Kasumi-1 (cell line): ENCODE measurements around the gene RNF166.

Experiments used
- DNase-seq, 2 experiments: peaks; one replicate each; lab custom pipeline; 2025; lab: John Stamatoyannopoulos, UW

RNF166 gene, protein sequence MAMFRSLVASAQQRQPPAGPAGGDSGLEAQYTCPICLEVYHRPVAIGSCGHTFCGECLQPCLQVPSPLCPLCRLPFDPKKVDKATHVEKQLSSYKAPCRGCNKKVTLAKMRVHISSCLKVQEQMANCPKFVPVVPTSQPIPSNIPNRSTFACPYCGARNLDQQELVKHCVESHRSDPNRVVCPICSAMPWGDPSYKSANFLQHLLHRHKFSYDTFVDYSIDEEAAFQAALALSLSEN

DNA sequence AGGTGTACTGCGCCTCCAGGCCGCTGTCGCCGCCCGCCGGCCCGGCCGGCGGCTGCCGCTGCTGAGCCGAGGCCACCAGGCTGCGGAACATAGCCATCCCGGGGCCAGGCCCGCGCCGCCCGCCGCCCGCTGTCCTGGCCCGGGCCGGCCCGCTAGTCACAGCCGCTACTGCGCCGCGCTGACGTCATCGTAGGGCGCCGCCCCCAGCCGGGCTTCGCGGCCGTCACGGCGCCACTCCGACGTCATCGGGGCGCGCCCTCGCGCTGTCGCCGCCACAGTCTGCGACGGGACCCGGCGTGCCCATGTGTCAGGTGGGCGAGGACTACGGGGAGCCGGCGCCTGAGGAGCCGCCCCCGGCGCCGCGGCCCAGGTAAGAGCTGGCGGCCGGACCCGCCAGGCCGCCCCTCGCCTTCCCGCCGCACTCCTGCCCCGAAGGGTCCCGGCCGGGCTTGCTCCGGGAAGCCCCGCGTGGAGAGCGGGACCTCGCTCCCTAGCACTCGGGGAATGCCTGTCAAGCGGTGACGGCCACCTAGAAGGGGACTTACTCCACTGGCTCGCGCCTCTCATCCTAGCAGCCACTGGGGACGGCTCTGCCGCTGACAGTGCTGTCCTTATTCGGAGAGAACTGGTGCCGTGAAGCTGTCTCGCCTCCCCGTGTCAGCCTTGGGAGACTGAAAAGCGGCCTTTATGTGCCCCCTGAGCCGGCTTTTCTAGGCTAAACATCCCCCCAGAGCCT is at the start of gene RNF166, which contains the start of gene CTU2:
TSS of gene RNF166 (minus strand) at position 180 of the 736 bp plus-strand sequence. CDS start at position 97, 83 bp downstream.
TSS of gene CTU2 (plus strand) at position 275 of the 736 bp plus-strand sequence. CDS start at position 303, 28 bp downstream.
- peak; percentile 56 to 79 for DNase-seq

DNA sequence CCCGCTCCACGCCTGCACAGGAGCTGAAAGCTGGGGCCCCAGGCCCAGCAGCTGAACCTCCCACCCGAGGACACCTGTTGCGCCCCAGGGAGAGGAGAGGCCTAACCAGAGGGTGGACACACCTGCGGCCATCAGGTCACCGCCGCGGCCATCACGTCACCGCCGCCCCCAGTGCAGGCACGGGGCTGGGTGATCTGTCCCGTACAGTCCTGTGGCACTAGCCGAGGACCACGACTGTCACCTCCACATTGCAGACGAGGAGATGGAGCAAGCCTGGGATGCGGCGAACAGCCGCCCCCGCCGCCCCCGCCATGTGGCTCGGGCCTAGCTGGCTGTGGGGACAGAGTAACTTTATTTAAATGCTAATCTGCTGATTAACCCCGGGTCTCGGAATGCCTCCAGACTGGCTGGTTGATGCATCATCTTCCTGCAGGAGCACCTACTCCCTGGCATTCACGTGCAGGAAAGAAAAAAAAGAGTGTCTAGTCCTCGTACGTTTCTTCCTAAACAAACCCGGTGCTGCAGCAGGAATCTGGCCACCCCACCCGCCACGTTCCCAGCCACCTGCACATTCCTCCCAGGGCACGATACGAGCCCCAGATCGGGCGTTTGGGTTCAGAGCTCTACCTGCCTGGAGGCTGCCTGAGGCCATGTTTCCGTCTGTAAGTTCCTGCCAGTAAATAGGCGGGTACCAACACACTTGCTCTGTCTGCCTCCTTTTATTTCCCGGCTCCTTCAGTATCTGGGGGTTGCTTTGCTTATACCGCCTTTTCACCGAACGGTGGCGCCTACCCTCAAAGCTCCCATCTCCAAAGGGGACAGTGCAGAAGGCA is 48.9 kb upstream of the RNF166 start:
- DNase-seq, result no peak

DNA sequence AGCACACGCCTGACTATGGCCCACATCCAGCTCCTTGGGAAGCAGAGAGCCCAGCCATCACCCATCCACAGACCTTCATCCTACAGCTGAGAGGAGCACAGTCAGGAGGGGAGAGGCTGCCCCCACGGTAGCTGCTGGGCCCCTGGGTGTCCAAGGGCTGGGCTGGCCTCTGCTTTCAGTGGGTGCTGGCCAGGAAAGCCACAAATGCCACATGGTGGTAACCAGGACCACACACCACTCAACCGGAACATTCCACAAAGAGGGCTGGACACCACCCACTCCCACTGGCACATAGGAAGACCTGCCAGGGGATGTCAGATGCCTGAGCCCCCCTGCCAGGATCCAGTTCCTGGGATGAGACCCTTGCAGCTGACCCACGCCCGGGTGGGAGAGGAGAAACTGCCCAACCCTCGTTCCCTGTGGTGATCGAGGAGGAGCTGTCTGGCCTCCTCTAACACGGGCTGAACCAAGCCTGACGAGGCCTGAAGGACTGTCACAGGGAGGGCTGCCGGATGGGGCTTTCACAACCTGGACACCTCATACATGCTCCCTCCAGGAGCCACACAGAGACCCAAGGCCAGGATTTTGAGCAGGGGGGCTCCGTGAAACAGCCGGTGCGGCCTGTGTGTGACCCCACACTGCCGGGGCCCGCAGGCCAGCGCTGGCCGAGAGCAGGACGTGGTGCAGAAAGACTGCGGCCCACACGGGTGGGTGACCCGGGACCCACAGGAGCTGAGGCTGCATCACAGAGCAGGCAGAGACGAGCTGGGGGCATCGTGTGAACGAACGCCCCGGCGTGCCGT is 48.1 kb upstream of the RNF166 start:
- DNase-seq, result no peak

DNA sequence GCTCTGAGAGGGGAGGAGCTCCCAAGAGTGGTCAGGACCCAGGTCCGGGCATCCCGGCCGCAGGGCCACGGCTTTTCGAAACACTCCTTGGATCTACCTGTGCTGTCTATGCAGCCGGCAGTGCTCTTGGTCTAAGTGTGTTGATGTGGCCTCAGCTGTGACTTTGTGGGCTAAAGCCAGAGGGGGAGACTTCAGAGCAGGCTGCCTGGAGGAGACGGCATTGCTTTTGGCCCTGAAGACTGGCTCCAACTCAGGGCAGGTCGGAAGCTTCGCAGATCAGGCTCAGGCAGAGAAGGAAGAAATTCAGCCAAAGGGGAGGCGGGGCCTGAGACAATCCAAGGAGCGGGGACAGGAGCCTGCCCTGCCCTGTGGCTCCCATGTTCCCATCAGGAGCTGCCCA is 47.4 kb upstream of the RNF166 start:
- DNase-seq, result no peak

DNA sequence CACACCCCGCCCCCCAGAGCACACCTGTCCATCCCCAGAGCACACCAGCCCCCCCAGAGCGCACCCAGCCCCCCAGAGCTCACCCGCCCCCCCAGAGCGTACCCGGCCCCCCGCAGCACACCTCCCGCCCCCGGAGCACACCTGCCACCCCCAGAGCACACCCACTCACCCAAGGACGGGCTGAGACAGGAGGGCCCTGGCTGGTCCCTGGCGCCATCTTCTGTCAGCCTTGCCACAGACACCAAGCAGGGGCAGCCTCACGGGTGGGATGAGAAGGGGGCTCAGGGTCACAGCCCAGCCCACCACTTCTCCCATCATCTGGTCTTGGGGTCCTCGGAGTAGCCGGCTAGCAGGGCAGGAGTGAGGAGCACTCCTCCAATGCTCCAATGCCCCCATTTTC is 47.0 kb upstream of the RNF166 start:
- no peak for DNase-seq

DNA sequence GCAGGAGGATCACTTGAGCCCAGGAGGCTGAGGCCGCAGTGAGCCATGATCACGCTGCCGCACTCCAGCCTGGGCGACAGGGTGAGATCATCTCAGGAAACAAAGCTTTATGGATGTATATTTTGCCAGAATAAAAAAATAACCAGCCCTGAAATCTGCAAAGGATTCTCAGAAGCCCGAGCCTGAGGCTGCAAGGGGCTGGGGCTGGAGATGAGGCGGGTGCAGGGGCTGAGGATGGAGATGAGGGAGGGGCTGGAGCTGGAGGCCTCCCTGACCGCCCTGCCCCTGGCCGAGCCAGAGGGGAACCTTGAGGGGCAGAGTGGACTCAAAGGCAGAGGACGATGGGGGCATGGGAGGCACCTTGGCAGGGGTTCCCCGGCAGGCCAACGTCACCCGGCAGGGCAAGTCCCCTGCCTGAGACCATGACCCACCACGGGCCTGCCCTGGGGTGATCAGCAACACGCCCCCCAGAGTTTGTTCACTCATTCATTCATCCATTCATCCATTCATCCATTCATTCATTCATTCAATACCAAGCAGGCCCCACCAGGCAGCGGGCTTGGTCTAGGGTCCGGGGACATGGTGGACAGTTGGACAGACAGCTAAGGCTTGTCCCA is 46.3 kb upstream of the RNF166 start:
- no peak for DNase-seq

DNA sequence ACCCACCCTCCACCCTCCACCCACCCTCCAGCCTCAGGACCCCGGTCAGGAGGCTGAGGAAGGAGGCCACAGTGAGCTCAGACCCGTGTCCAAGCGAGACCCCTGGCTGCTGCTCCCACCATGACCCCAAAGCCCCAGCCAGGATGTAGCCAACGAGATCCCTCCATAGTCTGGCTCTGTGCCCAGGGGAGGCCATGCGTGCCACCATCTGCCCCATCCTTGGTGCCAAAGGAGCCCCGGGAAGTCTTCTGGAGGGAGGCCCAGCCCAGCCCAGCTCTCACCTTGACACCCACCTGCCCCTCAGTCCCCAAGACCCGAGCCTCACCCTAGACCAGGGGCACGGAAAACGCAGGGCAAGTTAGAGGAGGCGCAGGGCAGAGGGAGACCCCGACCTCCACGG is 44.6 kb upstream of the RNF166 start:
- no peak for DNase-seq

DNA sequence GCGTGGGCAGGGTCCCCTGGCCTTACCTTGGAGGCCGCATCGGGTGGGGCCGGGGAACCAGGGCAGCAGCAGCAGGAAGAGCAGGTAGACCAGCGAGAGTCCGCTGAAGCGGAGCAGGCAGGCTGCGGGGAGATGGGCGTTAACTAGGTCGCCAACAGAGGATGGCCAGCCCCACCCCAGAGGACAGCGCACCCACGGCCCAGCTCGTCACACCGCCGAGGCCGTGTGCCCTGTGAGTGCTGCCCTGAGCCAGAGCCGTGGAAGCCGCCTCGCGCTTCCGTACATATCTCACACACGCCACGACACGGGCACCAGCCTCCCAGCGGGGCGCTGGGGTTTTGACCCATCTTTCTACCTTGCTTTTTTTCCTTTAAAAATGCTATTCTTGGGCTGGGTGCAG is 43.1 kb upstream of the RNF166 start:
- no peak for DNase-seq

DNA sequence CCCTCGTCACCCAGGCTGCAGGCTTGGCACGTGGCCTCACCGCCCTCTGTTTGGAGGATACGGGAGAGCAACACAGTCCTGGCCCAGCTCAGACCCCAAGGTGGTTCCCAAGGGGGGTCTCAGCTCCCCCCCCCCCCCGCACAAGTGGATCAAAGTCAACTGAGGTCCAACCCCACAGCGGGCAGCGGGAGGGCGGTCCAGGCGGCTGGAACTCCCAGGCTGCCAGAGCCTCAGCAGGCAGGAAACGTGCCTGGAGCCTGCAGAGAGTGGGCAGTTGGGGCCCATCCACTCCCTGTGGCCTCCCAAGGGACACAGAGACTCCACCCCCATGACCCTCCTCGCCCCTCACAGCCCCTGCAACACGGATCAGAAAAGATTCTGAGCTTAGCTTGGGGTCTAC is 42.2 kb upstream of the RNF166 start:
- no peak for DNase-seq

DNA sequence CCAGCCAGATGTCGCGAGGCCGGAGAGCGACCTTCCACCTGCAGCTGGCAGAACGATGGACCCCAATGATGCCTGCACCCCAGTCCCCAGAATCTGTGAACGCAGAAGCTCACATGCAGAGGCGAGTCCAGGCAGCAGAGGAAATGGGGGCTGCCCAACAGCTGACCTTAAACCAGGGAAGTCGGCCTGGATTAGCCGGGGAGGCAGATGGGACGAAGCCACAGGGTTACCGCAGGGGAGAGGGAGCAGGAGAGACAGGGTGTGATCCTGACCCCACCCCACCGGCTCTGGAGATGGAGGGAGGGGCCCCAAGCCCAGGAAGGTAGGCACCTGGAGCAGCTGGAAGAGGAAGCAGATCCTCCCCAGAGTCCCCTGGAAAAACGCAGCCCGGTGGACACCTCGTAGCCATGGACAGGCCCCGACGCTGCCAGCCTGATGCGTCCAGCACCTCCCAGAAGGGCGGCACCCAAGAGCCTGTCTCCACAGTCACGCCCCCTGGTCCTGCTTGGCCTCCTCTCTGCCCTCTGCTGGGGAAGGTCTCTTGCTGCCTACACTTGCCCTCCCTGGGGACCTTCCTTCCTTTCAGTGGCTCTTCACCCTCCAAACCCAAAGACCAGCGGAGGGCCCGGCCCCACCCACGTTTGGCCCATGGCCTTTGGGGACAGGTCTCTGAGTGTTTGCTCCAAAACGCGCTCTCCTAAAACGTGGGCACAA is 41.5 kb upstream of the RNF166 start:
- DNase-seq, result peak; percentile 90 to 94

DNA sequence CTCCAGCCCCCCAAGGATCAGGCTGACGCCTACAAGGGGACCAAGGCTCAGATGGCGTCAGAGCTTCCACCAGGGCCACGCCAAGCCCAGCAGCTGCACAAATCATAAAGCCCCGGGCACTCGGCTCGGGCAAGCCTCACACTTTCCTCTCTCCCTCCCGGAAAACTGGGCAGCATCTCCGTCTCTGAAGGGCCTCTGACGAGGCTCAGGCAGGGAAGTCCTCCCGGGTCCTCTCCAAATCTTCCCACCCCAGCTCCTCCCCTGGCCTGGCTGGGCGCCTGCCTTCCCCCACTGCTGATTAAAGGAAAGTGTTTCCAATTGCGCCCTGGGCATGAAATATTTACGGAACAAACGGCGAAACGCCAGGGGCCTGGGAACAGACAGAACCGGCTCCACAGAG is 40.3 kb upstream of the RNF166 start:
- no peak for DNase-seq

DNA sequence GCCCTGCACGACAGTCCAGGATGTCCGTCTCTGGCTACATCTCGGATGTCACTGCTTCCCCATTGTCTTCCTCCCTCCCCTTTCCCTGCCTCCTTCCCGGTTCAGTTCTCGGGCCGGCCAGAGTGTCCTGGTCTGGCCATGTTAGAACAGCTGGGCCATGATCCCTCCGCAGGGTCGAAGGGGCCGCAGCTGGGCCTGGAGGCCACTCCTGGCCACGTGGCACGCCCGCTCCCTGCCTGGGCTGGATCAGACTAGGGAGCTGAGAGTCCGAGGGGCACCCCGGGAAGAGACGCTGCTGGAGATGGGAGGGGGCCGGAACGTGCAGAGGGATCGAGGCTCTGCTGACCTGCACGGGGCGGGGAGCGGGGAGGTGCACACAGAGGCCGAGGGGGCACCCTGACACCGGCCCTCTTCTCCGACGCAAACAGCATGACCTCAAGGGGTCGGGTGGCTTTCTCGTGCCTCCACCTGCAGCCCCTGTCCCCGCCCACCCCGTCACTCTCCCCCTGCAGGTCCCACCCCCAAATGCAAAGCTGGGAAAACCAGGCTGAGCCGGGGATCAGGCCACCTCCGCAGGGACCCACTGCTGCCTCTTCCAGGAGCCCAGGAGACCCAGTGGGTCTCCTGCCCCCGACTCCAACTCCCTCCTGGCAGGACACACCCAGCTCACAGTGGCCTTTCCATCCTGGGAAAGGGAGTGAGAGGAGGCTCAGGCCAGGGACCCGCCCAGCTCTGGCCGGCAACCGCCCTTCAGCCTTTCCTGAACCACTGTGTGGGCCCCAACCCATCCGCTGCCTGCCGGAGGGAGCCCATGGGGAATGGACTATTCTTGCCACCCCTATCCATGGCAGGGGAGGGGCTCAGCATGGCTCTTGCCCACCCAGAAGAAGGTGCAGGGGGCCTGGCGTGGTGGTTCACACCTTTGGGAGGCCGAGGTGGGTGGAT is 38.6 kb upstream of the RNF166 start:
- no peak for DNase-seq

DNA sequence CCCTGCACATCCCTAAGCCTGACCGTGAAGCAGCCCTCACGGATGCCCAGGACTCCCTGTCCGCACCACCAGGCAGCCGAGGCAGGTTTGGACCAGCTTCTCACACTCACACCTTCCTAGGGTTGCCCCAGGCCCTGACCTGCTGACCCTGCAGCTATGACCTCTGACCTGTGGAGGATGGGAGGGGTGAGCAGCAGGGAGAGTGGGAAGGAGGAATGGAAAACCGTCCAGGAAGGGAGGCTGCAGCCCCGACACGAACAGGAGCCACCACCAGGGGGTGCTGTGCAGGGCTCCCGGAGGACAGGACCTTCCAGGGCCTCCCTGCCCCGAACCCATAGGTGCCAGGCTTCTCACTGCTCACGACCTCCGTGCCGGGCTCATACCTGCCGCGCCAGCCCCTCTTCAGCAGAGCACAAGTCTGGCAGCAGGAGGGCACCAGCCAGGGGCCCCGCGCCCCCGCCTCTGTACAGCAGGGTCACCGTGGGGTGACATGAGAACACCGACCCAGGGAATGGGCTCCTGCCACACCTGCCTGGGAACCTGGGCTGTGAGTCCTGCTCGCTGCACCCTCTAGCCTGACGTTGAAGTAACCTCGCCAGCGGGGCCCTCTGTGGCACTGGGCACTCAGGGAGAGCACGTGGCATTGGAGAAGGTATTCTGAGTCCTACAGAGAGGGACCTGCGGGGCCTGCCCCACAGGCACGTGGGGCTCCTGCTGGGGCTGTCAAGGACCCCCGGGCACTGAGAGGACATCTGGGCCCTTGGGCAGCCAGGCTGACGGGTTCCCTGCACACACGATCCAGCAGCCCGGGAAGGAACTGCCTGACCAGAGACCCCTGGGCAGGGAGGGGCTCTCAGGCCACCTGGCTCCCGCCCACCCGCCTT is 37.7 kb upstream of the RNF166 start:
- peak; percentile 25 to 31 for DNase-seq

DNA sequence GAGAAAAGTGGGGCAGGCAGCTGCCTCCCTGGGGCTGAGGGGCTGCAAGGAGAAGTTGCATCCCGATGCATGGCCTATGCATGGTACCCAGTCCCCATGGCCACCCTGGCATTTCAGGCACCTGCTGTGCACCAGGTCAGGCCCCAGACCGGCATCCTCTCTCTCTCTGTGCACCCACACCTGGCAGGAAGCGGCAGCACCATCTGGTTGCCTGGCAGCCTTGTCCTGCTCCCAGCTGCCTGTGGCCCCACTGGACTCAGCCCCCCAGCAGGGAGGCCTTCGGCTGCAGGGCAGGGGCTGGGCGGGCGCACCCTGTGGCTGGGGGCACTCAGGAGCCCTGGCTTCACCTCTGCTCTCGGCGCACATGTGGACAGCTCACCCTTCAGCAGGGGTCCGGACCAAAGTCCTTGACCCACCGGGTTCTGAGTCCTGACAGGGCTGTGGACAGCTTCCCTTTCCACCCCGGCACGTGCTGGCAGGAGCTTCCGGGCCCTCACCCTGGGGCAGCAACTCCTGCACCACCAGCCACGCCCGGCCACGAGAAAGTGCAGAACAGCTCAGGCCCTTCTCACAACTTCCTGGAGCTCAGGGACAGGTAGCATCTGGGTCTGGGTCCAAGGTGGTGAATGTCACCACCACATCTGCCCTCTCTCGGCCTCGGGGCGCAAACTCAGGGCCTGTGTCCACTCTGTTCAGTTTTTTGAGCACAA is 36.8 kb upstream of the RNF166 start:
- no peak for DNase-seq

DNA sequence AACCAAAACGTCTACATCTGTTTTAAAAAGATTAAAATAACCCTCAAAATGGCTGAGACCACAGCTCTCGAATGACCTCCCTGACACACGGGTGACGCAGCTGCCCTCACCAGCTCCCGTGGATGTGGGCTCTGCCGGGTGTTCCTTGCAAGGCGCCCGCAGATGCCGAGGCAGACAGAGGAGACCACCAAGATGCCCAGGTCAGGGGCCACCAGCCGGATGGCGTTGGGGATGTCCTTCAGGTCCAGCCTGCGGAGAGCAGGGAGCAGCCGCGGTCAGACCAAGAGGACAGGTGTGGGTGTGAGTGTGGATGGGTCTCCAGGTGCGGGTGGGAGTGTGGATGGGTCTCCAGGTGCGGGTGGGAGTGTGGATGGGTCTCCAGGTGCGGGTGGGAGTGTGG is 35.2 kb upstream of the RNF166 start:
- DNase-seq, result no peak

DNA sequence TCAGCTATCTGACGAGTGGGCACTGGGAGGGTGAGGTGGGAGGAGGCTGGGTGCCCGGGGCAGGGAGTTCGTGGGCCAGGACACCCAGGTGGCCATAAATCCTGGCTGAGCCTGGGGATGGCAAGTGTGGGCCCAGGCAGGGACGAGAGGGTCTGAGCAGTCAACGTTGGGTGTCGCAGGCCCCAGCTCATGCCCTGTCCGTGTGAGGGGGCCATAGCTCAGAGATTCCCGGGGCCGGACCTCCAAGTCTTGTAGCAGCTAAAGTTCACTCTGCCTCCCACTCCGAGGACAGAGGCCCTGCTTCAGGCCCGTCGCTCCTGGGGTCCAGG is 34.5 kb upstream of the RNF166 start:
- DNase-seq, result no peak

DNA sequence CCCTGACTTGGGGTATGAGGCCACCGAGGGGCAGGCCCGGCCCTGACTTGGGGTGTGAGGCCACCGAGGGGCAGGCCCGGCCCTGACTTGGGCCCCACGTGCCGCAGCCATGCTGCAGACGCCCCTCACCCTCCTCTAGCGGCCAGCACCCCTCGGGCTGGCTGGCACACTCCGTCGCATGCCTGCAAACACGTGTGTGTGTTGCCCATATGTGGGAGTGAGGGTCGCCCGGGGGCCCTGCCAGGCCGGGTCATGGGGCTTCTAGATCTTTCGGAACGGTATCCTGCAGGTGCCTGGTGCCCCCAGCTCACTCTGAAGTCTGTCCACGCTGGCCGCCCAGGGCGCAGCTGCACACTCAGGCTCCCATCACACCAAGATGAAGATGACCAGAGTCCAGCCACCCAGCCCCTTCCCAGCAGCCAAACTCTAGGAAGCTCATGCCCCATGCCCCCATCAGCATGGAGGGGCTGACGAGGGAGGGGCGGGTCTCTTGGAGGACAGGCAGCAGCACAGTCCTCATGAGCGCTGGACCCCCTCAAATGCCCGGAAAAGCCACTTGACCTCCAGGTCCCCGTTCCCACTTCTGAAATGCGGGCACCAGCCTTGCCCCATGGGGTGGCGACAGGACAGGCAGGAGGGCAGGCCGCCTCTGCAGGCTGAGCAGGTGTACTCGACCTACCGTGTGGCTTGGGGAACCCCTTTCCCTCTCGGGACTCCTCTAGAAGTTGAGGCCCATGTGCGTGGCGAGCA is 33.9 kb upstream of the RNF166 start:
- no peak for DNase-seq
